SK-N-DZ (cell line): ENCODE data around the gene PLCZ1.
"Not testable (repeated sequence)": the region's sequence is repeated elsewhere in the genome, so short reads cannot be mapped to it uniquely, and the experiment has no call there.

Experiments used
- DNase-seq: peaks from one replicate; pipeline ENCODE4 v3.0.0-alpha.2; 2015; ENCODE audit warnings: low spot score

PLCZ1 gene

DNA sequence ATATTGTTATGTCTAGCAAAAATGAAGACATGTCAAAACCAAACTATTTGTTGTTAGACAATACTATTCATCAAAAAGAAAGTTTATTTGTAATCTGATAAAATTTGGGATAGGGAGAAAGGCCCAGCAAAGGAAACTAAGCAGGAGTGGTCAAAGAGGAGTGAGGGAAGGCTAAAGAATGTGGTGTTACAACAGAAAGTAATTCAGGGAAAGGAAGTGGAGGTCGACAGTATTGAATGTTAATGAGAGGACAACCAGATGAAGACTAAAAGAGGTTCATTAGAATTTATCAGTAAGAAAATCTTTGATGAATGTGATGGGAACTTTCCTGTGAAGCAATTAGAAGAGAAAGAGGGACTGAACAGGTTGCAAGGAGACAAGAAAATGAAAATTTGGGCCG lies 33.9 kb downstream of the PLCZ1 start:
- DNase-seq, result no peak

GRCh38 chr12:18703321-18703720 lies 34.5 kb downstream of the PLCZ1 start:
- DNase-seq, result no peak

DNA sequence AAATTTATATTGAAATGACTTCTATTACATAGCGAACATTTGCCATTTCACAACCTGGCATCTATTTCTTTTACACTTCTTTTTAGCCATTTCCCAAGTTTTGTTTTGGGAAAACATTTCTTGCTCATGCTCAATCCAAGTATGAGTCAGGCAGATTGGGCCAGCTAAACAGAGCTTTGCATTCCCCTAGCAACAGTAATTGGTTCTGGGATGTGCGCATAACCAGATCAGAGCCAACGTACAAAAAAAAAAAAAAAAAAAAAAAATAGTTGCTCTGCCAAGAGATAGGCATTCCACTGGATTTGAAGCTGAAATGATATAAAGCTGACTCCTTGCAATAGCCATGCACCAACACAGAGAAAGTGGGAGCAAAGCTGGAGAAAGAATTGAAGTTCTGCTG lies 37.5 kb downstream of the PLCZ1 start:
- DNase-seq, result no peak

GRCh38 chr12:18696971-18697602 lies 40.7 kb downstream of the PLCZ1 start:
- DNase-seq, result no peak

GRCh38 chr12:18693986-18694385 lies 43.8 kb downstream of the PLCZ1 start:
- DNase-seq, result not testable (repeated sequence)

DNA sequence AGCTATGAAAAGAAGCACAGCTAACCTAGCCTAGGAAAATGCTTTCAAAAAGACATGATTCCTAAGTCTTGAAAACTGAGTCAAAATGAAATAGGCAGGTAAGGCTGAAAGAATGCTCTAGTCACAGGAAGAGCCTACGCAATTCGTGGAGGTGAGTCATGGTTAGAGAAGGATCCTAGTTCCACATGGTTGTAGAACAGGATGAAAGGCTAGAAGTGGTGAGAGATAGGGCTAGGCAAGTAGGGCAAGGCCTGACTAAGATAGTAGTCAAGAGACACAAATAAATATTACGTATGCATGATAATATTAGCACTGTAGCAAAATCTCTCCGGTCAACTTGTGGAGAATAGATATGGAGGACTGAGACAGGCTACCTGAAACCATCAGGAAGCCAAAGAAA lies 47.2 kb downstream of the PLCZ1 start:
- no peak for DNase-seq

GRCh38 chr12:18689771-18690170 lies 48.0 kb downstream of the PLCZ1 start:
- DNase-seq, result no peak

GRCh38 chr12:18684430-18684829 lies 53.4 kb downstream of the PLCZ1 start:
- DNase-seq, result no peak

GRCh38 chr12:18683327-18684013 lies 54.3 kb downstream of the PLCZ1 start:
- no peak for DNase-seq

- DNase-seq, result no peak
These were observed 56.0 kb downstream of the PLCZ1 start for GRCh38 chr12:18681818-18682217.

GRCh38 chr12:18676996-18677588 lies 60.7 kb downstream of the PLCZ1 start:
- no peak for DNase-seq

DNA sequence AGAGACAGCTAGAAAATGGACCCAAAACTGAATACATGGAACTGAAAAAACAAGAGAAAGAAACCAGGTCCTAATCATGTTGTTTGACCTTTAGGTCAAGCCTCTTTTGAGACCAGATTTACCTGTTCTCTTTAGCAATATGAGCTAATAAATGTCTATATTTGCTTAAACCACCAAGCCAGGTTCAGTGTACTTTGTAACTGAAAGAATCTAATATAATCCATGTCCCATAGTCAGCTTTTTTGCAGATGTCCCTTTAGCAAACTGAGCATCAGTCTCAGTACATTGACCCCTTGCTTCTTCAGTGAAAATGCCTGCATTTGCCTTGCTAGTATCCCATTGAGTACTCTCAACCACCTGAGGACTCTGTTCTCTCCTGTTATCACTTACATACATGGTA lies 61.7 kb downstream of the PLCZ1 start:
- no peak for DNase-seq

DNA sequence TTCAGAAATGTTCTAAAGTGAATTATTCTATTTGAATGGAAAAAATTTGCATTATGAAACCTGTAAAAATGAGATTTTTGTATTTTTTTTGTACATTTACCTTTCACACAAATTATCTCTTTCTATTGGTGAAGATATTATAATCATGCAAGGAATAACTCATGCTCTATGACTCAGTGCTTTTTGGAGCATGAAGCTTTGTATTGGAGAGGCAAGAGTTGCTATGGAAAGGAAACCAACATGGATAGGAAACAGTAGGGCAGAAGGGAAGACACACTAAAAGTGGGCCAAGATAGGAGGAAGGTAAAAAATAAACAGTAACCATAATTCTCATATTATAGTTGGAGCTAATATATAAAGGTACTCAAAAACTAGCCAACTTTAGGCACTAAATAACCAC lies 79.0 kb downstream of the PLCZ1 start:
- no peak for DNase-seq

DNA sequence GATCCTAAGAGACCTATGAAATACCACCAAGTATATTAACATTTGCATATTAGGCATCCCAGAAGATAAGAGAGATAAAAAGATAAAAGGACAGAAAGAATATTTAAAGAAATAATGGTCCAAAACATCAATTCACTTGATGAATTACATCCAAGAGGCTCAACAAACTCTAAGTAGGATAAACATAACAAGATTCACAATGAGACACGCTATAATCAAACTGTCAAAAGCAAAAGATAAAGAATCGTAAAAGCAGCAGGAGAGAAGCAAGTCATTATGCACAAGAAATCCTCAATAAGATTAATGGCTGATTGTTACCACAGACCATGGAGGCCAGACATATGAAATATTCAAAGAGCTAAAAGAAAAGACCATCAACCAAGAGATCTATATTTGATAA lies 79.6 kb downstream of the PLCZ1 start:
- DNase-seq, result no peak

- no peak for DNase-seq
These were observed 82.5 kb downstream of the PLCZ1 start for GRCh38 chr12:18655351-18655750.

- no peak for DNase-seq
These were observed 84.3 kb downstream of the PLCZ1 start for GRCh38 chr12:18653465-18653864.

DNA sequence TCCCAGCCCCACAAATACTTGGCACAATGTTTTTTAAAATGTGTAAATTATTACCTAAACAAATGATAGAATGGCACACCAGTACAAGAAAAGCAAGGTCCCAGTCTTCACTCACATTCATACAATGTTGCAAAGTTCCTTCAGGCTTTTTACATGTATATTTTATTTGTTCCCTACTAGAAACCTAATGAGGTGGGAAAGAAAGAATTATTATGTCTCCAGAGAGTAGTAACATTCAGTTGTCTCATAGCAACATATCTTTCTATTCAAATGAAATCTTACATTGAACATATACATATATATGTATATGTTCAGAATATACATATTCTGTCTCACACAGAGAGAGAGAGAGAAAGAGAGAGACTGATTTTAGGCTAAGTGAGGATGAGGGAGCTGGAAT lies 85.2 kb downstream of the PLCZ1 start:
- no peak for DNase-seq

- DNase-seq, result no peak
These were observed 86.3 kb downstream of the PLCZ1 start for GRCh38 chr12:18651525-18651924.

DNA sequence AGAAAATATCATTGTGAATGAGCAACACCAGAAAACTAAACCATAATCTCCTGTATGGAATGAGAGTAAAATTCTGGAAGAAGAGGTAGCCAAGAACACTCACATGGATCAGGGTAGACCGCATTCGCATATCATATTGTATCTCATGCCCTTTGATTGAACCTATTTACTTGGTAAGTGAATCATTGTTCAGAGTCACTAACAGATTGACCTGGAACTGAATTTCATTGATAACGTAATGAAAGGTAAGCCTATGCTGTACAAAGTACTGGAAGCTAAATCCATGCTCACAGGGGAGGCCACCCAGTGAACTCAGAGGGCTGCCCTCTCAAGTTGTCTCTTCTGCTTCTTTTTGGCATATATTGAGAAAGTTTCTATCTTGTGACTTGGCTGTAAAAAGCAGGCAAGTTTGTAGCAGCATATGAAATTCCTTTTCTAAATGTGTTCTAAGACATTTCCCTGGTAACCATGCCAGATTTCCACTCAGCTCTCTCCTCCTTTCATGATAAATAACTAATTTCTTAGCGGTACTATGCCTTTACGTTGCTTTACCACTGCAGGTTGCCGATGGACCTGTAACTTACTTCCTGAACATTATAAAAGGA lies 91.4 kb downstream of the PLCZ1 start:
- DNase-seq, result no peak

DNA sequence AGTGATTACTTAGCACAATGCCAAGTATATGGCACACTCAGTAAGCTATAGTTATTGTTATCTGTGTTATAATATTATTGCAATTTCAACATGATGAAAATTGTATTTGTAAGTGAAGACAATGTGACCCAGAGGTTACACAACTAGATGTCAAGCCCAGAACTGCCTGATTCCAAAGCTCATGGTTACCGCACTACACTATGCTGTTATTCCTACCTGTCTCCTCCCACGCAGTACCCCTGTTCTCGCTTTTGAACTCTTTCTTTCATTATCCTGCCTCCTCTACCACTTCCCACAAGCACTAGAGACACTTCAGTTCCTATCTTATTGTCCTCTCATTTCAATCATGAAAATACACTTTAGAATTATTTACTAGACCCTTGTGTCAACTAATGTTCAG lies 93.2 kb downstream of the PLCZ1 start:
- DNase-seq, result no peak

GRCh38 chr12:18643681-18644080 lies 94.1 kb downstream of the PLCZ1 start:
- no peak for DNase-seq

DNA sequence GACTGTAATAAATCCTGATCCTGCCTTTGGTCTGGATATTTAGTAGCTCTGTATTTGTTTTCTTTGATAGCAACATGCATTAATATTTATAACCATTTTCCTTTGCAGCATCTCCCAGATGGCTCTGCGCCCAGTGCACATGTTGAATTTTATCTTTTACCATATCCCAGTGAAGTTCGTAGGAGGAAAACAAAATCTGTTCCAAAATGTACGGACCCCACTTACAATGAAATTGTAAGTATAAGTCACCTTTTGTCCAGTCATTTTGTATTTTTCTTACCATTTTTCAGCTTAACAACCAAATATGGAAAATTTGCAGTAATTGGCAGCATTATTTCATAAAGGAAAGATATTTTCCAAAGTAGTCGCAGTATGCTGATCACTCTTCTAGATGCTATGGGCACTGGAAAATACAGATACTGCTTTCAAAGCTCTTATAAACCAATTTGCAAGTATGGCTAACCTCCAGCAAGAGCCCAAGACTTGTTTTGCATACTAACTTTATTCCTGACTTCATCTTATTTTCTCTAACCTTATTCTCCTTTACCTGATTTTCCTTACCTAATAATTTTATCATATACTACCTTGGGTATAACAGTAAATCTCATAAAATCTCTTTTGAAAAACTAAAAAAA lies 97.4 kb downstream of the PLCZ1 start:
- no peak for DNase-seq
